Activated CD4-positive, alpha-beta memory T cell treated with anti-CD3 and anti-CD28 coated beads for 36 hours (primary cell): Measurements from ENCODE around the gene RAD18. TPM values are rescaled to one million over a fixed set of nuclear protein-coding genes. Genes with fewer than 3 reads are reported as not detected.

ENCODE experiments used
- CTCF ChIA-PET: fragments of 350-600 bp; sonication (Branson Sonifier 250); formaldehyde crosslinking; loops from one replicate; lab custom pipeline; 2021; ENCODE audit warnings: antibody characterized with exemption, inconsistent platforms; lab: Charles Lee
- POLR2A ChIA-PET: fragments of 350-600 bp; sonication (Branson Sonifier 250); formaldehyde crosslinking; loops from one replicate; lab custom pipeline; 2021; ENCODE audit warnings: antibody characterized with exemption; lab: Charles Lee
- DNase-seq: peaks from one replicate; pipeline ENCODE4 v3.0.0-alpha.2; 2020
- H3K27ac Mint-ChIP-seq: one replicate; pipeline ENCODE4 v1.8.0; 2021; ENCODE audit warnings: mixed read lengths
- H3K27me3 Mint-ChIP-seq: one replicate; pipeline ENCODE4 v1.8.0; 2021; ENCODE audit warnings: mixed read lengths
- H3K36me3 Mint-ChIP-seq: one replicate; pipeline ENCODE4 v1.8.0; 2021; ENCODE audit warnings: mixed read lengths
- H3K4me1 Mint-ChIP-seq: one replicate; pipeline ENCODE4 v1.8.0; 2021; ENCODE audit warnings: low read depth, mixed read lengths
- H3K4me3 Mint-ChIP-seq: one replicate; pipeline ENCODE4 v1.8.0; 2021; ENCODE audit warnings: mild to moderate bottlenecking, mixed read lengths
- H3K9me3 Mint-ChIP-seq: one replicate; pipeline ENCODE4 v1.8.0; 2021; ENCODE audit warnings: mixed read lengths
- intact Hi-C: fragments of 100-400 bp; cut with micrococcal nuclease; formaldehyde crosslinking; loops from one replicate; pipeline ENCODE4 v1.15.1; 2023
- total RNA-seq, 2 experiments: library from RNA; stranded (reverse); gene quantifications; one replicate each; pipeline ENCODE4 v1.2.3, GENCODE V29; 2021

RAD18 gene
- total RNA-seq, 2 experiments from 2014 or later: 38.1 to 41.9 TPM

GRCh38 chr3:8984081-8984480 is 20.8 kb upstream of the RAD18 start:
- no peaks in the 10 kb centered on the region for H3K36me3 Mint-ChIP-seq
- no peak for DNase-seq
- peaks cover 1% of the 10 kb centered on the region for H3K27me3 Mint-ChIP-seq
- intact Hi-C loops: no loop called here
- ChIA-PET POLR2A (no interaction called here), CTCF (no interaction called here)
- no peak overlapping the region for H3K4me3 Mint-ChIP-seq
- no peak overlapping the region for H3K27ac Mint-ChIP-seq
- peaks cover 6% of the 10 kb centered on the region for H3K9me3 Mint-ChIP-seq
- peaks cover 3% of the 10 kb centered on the region for H3K4me1 Mint-ChIP-seq

DNA sequence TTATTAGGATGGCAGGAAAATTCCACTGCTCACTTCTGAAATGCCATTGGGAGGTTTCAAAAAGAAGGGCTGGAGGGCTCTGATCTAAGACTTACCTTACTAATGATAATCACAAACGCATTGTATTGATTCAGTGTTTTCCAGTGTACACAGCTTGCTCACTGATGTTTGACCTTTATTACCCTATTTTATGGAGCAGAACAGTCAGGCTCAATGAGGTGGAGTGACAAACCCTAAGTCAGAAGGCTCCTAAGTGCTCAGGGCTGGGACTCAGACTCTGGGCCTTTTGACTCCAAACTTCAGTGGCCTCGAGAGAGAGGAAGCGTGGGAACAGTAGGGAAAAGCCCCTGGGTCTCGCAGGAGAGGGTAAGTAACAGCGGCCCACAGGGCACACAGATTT is 20.3 kb upstream of the RAD18 start:
- ChIA-PET CTCF (no interaction called here), POLR2A (no interaction called here)
- intact Hi-C loops: no loop called here
- no peak overlapping the region for H3K27ac Mint-ChIP-seq
- peaks cover 1% of the 10 kb centered on the region for H3K27me3 Mint-ChIP-seq
- H3K4me1 Mint-ChIP-seq: peaks cover 3% of the 10 kb centered on the region
- peaks cover 6% of the 10 kb centered on the region for H3K9me3 Mint-ChIP-seq
- H3K4me3 Mint-ChIP-seq: no peak overlapping the region
- no peaks in the 10 kb centered on the region for H3K36me3 Mint-ChIP-seq
- DNase-seq: no peak

- Mint-ChIP-seq H3K27me3 (peaks cover 1% of the 10 kb centered on the region), H3K4me3 (no peak overlapping the region), H3K27ac (no peak overlapping the region), H3K4me1 (peaks cover 3% of the 10 kb centered on the region), H3K36me3 (no peaks in the 10 kb centered on the region), H3K9me3 (peaks cover 6% of the 10 kb centered on the region)
- ChIA-PET CTCF (interaction anchor here (1.0 kb wide), 1 partner anchor 10 kb away, joined by 3 read pairs; no protein-coding TSS in a partner anchor), POLR2A (interaction anchor here (0.6 kb wide), 1 partner anchor 738 kb away, joined by 4 read pairs; no protein-coding TSS in a partner anchor)
- intact Hi-C loops: no loop called here
- DNase-seq: no peak
Observed at GRCh38 chr3:8983026-8983425, 19.8 kb upstream of the RAD18 start.

- Mint-ChIP-seq H3K4me1 (no peaks in the 10 kb centered on the region), H3K27ac (no peak overlapping the region), H3K27me3 (peaks cover 1% of the 10 kb centered on the region), H3K4me3 (no peak overlapping the region), H3K36me3 (no peaks in the 10 kb centered on the region), H3K9me3 (peaks cover 6% of the 10 kb centered on the region)
- ChIA-PET CTCF (interaction anchor here (1.0 kb wide), 1 partner anchor 11 kb away, joined by 3 read pairs; no protein-coding TSS in a partner anchor), POLR2A (interaction anchor here (0.6 kb wide), 1 partner anchor 739 kb away, joined by 4 read pairs; no protein-coding TSS in a partner anchor)
- no peak for DNase-seq
- intact Hi-C loops: no loop called here
Observed at GRCh38 chr3:8982509-8982908, 19.2 kb upstream of the RAD18 start.

- H3K9me3 Mint-ChIP-seq: peaks cover 6% of the 10 kb centered on the region
- POLR2A ChIA-PET: no interaction called here
- H3K4me1 Mint-ChIP-seq: no peaks in the 10 kb centered on the region
- H3K4me3 Mint-ChIP-seq: no peak overlapping the region
- peaks cover 1% of the 10 kb centered on the region for H3K27me3 Mint-ChIP-seq
- no peaks in the 10 kb centered on the region for H3K36me3 Mint-ChIP-seq
- CTCF ChIA-PET: interaction anchor here (1.9 kb wide), 1 partner anchor 321 kb away, joined by 6 read pairs; no protein-coding TSS in a partner anchor
- H3K27ac Mint-ChIP-seq: no peak overlapping the region
- no peak for DNase-seq
- intact Hi-C loops: no loop called here
Observed at GRCh38 chr3:8981700-8982099, 18.4 kb upstream of the RAD18 start.

DNA sequence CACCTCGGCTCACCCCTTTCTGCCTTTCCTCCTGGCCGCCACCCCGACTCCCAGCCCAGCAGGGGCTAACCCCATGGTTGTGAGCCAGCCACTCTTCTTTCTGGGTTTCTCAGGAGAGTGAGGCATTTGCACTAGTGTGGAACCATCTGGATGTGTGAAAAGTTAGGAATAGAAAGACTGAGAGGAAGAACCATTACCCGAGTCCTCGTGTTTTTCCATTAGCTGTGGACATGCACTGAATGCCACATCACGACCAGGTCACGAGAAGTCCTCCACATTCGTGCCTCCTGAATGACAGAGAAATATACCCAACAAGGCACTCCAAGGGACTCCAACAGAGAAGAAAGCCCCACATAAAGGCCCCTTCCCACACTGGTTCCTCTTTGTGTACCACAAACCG is 18.0 kb upstream of the RAD18 start:
- Mint-ChIP-seq H3K27ac (no peak overlapping the region), H3K4me3 (no peak overlapping the region), H3K9me3 (peaks cover 6% of the 10 kb centered on the region), H3K4me1 (no peaks in the 10 kb centered on the region), H3K36me3 (no peaks in the 10 kb centered on the region), H3K27me3 (peaks cover 1% of the 10 kb centered on the region)
- POLR2A ChIA-PET: no interaction called here
- DNase-seq: no peak
- intact Hi-C loops: no loop called here
- CTCF ChIA-PET: interaction anchor here (1.9 kb wide), 1 partner anchor 321 kb away, joined by 6 read pairs; no protein-coding TSS in a partner anchor

DNA sequence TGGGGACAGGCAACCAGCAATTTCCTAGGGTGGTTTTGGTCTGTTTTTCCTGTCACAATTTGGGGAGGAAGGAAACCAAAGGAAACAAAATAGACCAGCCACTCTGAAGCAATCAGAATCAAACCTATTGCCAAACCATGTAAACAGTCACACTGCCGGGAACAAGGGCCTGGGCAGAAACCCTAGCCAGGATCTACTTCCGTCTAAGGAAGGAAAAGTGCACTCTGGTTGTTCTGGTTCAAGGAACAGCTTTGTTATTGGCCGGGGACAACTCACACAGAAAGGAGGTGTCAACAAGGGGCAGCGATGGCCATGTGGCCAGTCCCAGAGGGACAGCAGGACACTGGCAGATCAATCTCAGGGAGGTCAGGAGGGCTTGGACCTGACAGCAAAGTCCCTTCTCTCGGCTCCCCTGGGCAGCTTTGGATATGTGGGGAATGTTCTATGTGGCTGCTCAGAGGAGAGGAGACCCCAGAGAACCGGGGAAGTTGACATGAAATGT is 17.5 kb upstream of the RAD18 start:
- peaks cover 6% of the 10 kb centered on the region for H3K9me3 Mint-ChIP-seq
- no peaks in the 10 kb centered on the region for H3K4me1 Mint-ChIP-seq
- POLR2A ChIA-PET: no interaction called here

GRCh38 chr3:8979262-8979661 is 16.0 kb upstream of the RAD18 start:
- Mint-ChIP-seq H3K27me3 (peaks cover 1% of the 10 kb centered on the region), H3K4me3 (no peak overlapping the region), H3K9me3 (peaks cover 6% of the 10 kb centered on the region), H3K27ac (no peak overlapping the region), H3K4me1 (no peaks in the 10 kb centered on the region), H3K36me3 (no peaks in the 10 kb centered on the region)
- DNase-seq: no peak
- POLR2A ChIA-PET: no interaction called here
- intact Hi-C loops: no loop called here
- CTCF ChIA-PET: interaction anchor here (1.7 kb wide), 2 partner anchors 8 kb away, joined by 5 to 6 read pairs; no protein-coding TSS in a partner anchor

More for the DNA sequence above, 17.5 kb upstream of the RAD18 start:
- CTCF ChIA-PET: interaction anchor here (0.7 to 1.9 kb wide), 3 partner anchors 9 to 322 kb away, joined by 3 to 6 read pairs (median 5); no protein-coding TSS in a partner anchor
- Mint-ChIP-seq H3K27ac (no peak overlapping the region), H3K27me3 (peaks cover 1% of the 10 kb centered on the region), H3K36me3 (no peaks in the 10 kb centered on the region), H3K4me3 (no peak overlapping the region)
- no peak for DNase-seq
- intact Hi-C loops: no loop called here

DNA sequence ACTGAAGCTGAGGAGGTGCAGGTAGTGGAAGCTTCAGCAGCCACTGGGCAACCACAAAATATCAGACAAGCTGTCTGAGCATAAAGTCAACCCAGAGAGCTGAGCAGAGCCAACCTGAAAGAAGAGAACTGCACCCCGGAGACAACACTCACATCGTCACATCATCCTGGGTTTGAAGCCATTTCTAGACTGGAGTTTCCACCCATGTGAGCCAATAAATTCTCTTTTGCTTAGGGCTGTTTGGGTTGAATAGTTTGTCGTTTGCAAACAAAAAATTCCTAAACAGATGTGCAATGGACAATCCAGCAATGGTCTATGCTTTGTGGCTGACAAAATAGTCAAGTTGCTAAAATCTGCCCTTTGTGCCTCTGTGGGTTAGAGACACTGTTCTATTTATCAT is 15.3 kb upstream of the RAD18 start:
- intact Hi-C loops: no loop called here
- CTCF ChIA-PET: interaction anchor here (0.9 to 1.7 kb wide), 2 partner anchors 9 to 324 kb away, joined by 3 to 6 read pairs; no protein-coding TSS in a partner anchor
- H3K27ac Mint-ChIP-seq: no peak overlapping the region

DNA sequence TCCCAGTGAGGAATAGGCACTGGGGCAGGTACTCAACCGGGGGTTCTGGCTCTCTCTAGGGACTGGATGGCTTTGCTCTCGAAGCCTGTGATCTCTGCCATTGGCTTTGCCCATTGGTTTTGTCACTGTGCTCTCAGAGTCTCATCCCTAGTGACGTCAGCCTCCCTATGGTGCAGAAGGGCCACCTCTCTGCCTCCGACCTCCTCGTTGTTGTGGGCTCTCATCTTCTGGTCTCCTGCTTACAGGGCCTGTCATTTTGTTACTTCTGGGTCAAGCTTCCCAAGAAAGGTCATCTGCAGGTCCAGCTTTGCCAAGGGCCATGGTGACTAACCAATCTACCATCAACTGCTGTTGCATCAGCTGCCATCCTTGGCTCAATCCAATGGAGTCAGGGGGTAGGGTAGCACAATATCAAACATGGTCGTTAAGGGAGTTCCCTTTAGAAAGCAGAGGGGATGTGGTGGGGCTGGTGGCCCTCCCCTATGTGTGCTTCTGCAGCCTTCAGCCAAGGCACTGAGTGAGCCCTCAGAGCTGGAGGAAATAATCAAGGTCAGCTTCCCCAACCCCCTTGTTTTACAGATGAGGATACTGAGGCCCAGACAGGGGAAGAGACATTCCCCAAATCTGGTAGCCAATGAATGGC is 13.4 kb upstream of the RAD18 start:
- Mint-ChIP-seq H3K4me3 (no peak overlapping the region), H3K27me3 (peaks cover 3% of the 10 kb centered on the region), H3K4me1 (no peaks in the 10 kb centered on the region), H3K36me3 (no peaks in the 10 kb centered on the region), H3K9me3 (peaks cover 6% of the 10 kb centered on the region), H3K27ac (no peak overlapping the region)
- ChIA-PET CTCF (interaction anchor here (1.3 to 10.4 kb wide), 3 partner anchors 11 to 325 kb away, joined by 3 to 176 read pairs (median 11); no protein-coding TSS in a partner anchor), POLR2A (interaction anchor here (0.7 kb wide), 1 partner anchor 10 kb away, joined by 3 read pairs; no protein-coding TSS in a partner anchor)
- DNase-seq: no peak
- intact Hi-C loops: no loop called here

More for the DNA sequence above, 15.3 kb upstream of the RAD18 start:
- Mint-ChIP-seq H3K9me3 (peaks cover 6% of the 10 kb centered on the region), H3K36me3 (no peaks in the 10 kb centered on the region), H3K4me1 (no peaks in the 10 kb centered on the region), H3K4me3 (no peak overlapping the region), H3K27me3 (peaks cover 1% of the 10 kb centered on the region)
- no peak for DNase-seq
- POLR2A ChIA-PET: no interaction called here

GRCh38 chr3:8975081-8976020 is 12.1 kb upstream of the RAD18 start:
- H3K27me3 Mint-ChIP-seq: peaks cover 3% of the 10 kb centered on the region
- intact Hi-C loops: no loop called here
- ChIA-PET CTCF (interaction anchor here (1.7 to 10.4 kb wide), 3 partner anchors 12 to 327 kb away, joined by 6 to 176 read pairs (median 11); no protein-coding TSS in a partner anchor), POLR2A (no interaction called here)
- no peak for DNase-seq
- H3K4me3 Mint-ChIP-seq: no peak overlapping the region
- no peak overlapping the region for H3K27ac Mint-ChIP-seq
- peaks cover 6% of the 10 kb centered on the region for H3K9me3 Mint-ChIP-seq
- H3K4me1 Mint-ChIP-seq: peaks cover 3% of the 10 kb centered on the region
- no peaks in the 10 kb centered on the region for H3K36me3 Mint-ChIP-seq
